Activated B cell treated with CpG ODN at 0.5 μM for 24 hours (primary cell): Measurements from ENCODE around the gene PDILT. TPM values are rescaled to one million over a fixed set of nuclear protein-coding genes. Genes with fewer than 3 reads are reported as not detected.

Experiments used
- ATAC-seq: fragments of 200-7000 bp; cut with Tn5 transposase; one replicate; pipeline ENCODE4 v1.10.0; 2021; ENCODE audit warnings: low read depth, mild to moderate bottlenecking, moderate library complexity
- CTCF ChIA-PET: fragments of 350-600 bp; sonication (Branson Sonifier 250); formaldehyde crosslinking; loops from one replicate; lab custom pipeline; 2021; ENCODE audit warnings: antibody characterized with exemption; lab: Charles Lee
- POLR2A ChIA-PET: fragments of 350-600 bp; sonication (Branson Sonifier 250); formaldehyde crosslinking; loops from one replicate; lab custom pipeline; 2021; ENCODE audit warnings: antibody characterized with exemption; lab: Charles Lee
- DNase-seq: peaks from one replicate; pipeline ENCODE4 v3.0.0; 2022
- H3K27ac Mint-ChIP-seq: one replicate; pipeline ENCODE4 v1.8.0; 2020; ENCODE audit warnings: mixed read lengths
- H3K27me3 Mint-ChIP-seq: one replicate; pipeline ENCODE4 v1.8.0; 2021; ENCODE audit warnings: mixed read lengths
- H3K36me3 Mint-ChIP-seq: one replicate; pipeline ENCODE4 v1.8.0; 2021; ENCODE audit warnings: low read depth, mixed read lengths
- H3K4me1 Mint-ChIP-seq: one replicate; pipeline ENCODE4 v1.8.0; 2021; ENCODE audit warnings: mixed read lengths
- H3K4me3 Mint-ChIP-seq: one replicate; pipeline ENCODE4 v1.8.0; 2020; ENCODE audit warnings: mild to moderate bottlenecking, mixed read lengths
- H3K9me3 Mint-ChIP-seq: one replicate; pipeline ENCODE4 v1.8.0; 2020; ENCODE audit warnings: mixed read lengths
- CTCF ChIP-seq: fragments of 200-600 bp; IDR thresholded peaks from one replicate; pipeline ENCODE4 v1.8.0; 2022; ENCODE audit warnings: antibody characterized with exemption, mild to moderate bottlenecking
- intact Hi-C: fragments of 100-400 bp; cut with micrococcal nuclease; formaldehyde crosslinking; loops from one replicate; pipeline ENCODE4 v1.15.1; 2024
- total RNA-seq: library from RNA; stranded (reverse); gene quantifications from 2 replicates; pipeline ENCODE4 v1.2.3, GENCODE V29; 2022

PDILT gene
- total RNA-seq, 1 donor from 2014 or later, result not detected

- DNase-seq (no peak), ATAC-seq (no peak)
- POLR2A ChIA-PET, result no interaction called here
- Mint-ChIP-seq H3K4me1 (no peaks in the 10 kb centered on the region), H3K4me3 (no peak overlapping the region), H3K27ac (no peak overlapping the region), H3K9me3 (no peaks in the 10 kb centered on the region), H3K27me3 (peaks cover 12% of the 10 kb centered on the region), H3K36me3 (no peaks in the 10 kb centered on the region)
- intact Hi-C loops, result no loop called here
- no peak for TF ChIP-seq CTCF
- CTCF ChIA-PET, result no interaction called here
Measured at GRCh38 chr16:20363191-20363590, 41.3 kb downstream of the PDILT start.

DNA sequence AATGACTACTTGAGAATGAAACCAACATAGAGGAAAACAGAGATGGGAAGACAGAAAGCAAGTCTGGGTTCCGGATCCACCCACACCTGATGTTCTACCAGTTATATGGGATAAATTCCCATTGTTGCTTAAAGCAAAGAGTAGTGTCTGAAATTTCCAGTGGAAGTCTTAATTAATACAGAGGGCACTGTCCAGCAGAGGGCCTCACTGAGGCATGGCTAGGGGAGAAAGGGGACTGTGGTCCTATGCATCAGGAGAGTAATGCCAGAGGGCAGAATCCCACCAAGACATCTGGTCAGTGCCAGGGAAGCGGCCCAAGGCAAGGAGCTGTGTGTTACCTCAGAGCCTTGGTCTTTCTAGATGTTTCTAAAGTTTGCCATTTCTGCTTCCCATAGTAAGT lies 44.5 kb downstream of the PDILT start:
- Mint-ChIP-seq H3K4me3 (no peak overlapping the region), H3K27me3 (peaks cover 10% of the 10 kb centered on the region), H3K27ac (no peak overlapping the region), H3K36me3 (no peaks in the 10 kb centered on the region), H3K9me3 (no peaks in the 10 kb centered on the region), H3K4me1 (no peaks in the 10 kb centered on the region)
- TF ChIP-seq CTCF, result no peak
- intact Hi-C loops, result no loop called here
- CTCF ChIA-PET, result no interaction called here
- POLR2A ChIA-PET, result no interaction called here
- DNase-seq (no peak), ATAC-seq (no peak)

- Mint-ChIP-seq H3K36me3 (no peaks in the 10 kb centered on the region), H3K27me3 (peaks cover 13% of the 10 kb centered on the region), H3K4me1 (no peaks in the 10 kb centered on the region), H3K4me3 (no peak overlapping the region), H3K9me3 (peaks cover 3% of the 10 kb centered on the region), H3K27ac (no peak overlapping the region)
- ChIA-PET POLR2A (no interaction called here), CTCF (no interaction called here)
- DNase-seq (no peak), ATAC-seq (no peak)
- intact Hi-C loops, result no loop called here
- no peak for TF ChIP-seq CTCF
Measured at GRCh38 chr16:20355114-20355782, 49.3 kb downstream of the PDILT start.

DNA sequence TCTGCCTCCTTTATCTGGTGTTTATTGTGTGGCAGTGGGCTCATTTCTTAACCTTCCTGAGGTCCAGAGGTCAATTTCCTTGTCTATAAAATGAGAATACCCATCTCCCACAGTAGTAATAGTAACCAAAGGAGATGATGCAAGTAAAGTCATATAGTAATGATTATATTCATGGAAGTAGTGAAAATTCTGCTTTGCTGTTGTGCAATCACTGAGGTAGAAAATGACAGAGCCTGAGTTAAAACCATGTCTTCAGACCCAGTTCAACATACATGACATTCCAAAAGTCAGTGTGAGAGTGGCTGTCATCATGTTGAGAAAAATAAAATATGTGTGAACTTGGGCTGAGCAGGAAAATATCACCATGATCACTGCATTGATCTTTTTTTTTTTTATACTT lies 51.2 kb downstream of the PDILT start:
- H3K4me1 Mint-ChIP-seq, result no peaks in the 10 kb centered on the region
- H3K27me3 Mint-ChIP-seq, result peaks cover 12% of the 10 kb centered on the region
- CTCF ChIA-PET, result no interaction called here
- intact Hi-C loops, result no loop called here
- peaks cover 3% of the 10 kb centered on the region for H3K9me3 Mint-ChIP-seq
- no peak overlapping the region for H3K27ac Mint-ChIP-seq
- no peak overlapping the region for H3K4me3 Mint-ChIP-seq
- H3K36me3 Mint-ChIP-seq, result no peaks in the 10 kb centered on the region
- DNase-seq (no peak), ATAC-seq (no peak)
- no peak for TF ChIP-seq CTCF
- POLR2A ChIA-PET, result no interaction called here

DNA sequence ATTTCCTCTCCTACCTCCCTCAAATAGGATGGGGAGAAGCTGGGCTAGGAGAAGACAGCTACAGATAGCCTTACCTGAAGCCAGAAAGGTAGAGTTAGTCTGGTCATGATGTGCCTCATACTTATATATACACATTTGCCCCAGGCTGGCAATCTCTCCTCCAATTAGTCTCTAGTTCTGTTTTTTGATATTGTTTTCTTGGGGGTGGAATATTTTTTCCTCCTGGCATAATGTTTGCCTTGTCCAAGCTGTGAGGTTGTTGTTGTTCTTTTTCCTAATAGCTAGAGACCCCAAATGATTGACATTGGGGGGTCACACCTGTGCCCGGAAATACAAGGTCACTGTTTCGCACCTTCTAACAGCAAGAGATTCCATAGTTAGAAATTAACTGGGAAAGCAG lies 51.9 kb downstream of the PDILT start, which contains the start of gene UMOD:
UMOD (minus strand) TSS at position 101 of the 400 bp plus-strand sequence. CDS start 1,978 bp downstream, outside the sequence.
- Mint-ChIP-seq H3K27me3 (peaks cover 12% of the 10 kb centered on the region), H3K27ac (no peak within 1 kb of the TSS), H3K4me1 (no peaks in the 10 kb centered on the region), H3K9me3 (peaks cover 3% of the 10 kb centered on the region), H3K36me3 (no peaks in the 10 kb centered on the region), H3K4me3 (no peak within 1 kb of the TSS)
- ChIA-PET POLR2A (no interaction called here), CTCF (no interaction called here)
- DNase-seq, result no peak
- TF ChIP-seq CTCF, result no peak
- intact Hi-C loops, result no loop called here
- no peak for ATAC-seq
